ENCODE measurements around the gene ITPR1.
"Not testable (repeated sequence)": the region's sequence is repeated elsewhere in the genome, so short reads cannot be mapped to it uniquely, and the experiment has no call there.

ITPR1 gene

DNA sequence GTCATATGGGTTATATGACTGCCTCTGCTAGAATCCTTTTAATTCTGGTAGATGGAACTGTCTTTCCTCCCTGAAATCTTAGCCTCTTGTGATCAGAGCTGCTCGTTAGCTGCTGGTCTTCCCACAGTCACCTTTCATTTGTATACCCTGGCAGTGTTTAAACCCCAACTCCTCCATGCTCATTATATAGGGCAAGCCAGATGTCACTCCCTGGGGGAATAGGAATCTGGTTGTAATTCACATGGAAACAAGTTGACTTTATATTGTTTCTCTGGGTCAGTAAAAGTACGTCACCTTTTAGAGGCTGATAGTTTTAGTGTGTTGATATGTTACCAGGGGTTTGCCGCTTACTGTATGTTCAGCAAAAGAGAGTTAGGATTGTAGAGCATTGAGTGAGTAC is 103.5 kb downstream of the ITPR1 start:
- DNase-seq (ENCODE audit: low spot score) = no peak

DNA sequence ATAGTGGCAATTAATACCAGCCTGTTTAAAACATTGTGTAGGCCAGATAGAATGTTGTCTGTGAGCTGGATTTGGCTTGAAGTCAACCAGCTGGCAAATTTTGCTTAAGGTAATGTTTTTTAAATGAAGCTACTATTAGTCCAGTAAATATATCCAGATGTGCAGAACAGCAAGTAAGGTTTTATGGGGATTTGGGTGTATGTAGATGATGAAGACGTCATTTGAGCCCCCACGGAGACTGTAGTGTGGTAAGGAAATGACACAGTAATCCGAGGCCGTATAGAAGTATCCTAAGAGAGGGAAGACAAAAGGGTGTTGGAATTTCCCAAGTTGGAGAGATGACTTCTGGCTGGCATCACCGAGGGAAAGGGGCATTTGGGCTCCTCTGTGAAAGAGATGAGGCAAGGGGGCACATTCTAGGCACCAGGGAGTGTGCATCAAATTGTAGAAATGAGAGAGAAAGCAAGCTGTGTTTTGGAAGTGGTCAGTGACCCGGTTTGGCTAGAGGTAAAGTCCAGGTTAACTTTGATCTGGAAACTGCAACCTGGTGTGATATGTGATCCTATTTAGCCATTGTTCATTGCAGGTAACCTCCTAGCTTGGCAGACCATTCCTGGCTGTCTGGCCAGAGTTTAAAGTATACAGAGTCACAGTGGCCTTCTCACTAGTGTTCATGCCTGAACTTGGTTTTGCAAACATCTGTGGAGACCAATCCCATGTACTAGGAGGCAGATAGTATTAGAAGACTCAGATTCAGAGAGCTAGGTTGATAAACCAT is 104.2 kb downstream of the ITPR1 start:
- DNase-seq (ENCODE audit: low spot score) = no peak

DNA sequence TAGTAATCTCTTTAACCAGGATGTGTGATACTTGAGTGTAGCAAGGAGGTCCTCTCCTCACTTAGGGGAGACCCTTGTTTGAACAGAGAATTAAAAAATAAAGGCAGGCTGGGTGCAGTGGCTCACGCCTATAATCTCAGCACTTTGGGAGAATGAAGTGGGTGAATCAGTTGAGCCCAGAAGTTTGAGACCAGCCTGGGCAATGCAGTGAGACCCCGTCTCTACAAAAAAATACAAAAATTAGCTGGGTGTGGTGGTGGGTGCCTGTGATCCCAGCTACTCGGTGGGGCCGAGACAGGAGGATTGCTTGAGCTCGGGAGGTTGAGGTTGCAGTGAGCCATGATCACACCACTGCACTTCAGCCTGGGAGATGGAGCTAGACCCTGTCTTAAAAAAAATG is 105.1 kb downstream of the ITPR1 start:
- DNase-seq (ENCODE audit: low spot score) = not testable (repeated sequence)

GRCh38 chr3:4599612-4600011 is 106.5 kb downstream of the ITPR1 start:
- DNase-seq (ENCODE audit: low spot score) = no peak

- no peak for DNase-seq (ENCODE audit: low spot score)
These were observed 107.3 kb downstream of the ITPR1 start for GRCh38 chr3:4600493-4600892.

- no peak for DNase-seq (ENCODE audit: low spot score)
These were observed 108.7 kb downstream of the ITPR1 start for GRCh38 chr3:4601892-4602291.

- DNase-seq (ENCODE audit: low spot score) = no peak
These were observed 111.5 kb downstream of the ITPR1 start for GRCh38 chr3:4604693-4605092.

- no peak for DNase-seq (ENCODE audit: low spot score)
These were observed 113.8 kb downstream of the ITPR1 start for GRCh38 chr3:4606911-4607310.

GRCh38 chr3:4613366-4613765 is 120.2 kb downstream of the ITPR1 start:
- no peak for DNase-seq (ENCODE audit: low spot score)

DNA sequence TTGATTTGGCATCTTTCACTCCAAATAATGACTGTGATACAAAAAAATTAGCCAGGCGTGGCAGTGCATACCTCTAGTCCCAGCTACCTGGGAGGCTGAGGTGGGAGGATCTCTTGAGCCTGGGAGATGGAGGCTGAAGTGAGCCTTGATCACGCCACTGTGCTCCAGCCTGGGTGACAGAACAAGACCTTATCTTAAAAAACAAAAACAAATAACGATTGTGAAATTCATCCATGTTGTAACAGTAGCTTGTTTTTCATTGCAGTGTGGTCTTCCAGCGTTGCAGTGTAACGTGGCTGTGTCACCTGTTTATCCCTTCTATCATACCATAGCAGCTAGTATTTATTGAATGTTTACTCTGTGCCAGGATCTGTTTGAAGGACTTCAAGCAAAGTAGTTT is 120.9 kb downstream of the ITPR1 start:
- DNase-seq (ENCODE audit: low spot score) = no peak

GRCh38 chr3:4614927-4615326 is 121.8 kb downstream of the ITPR1 start:
- DNase-seq (ENCODE audit: low spot score) = no peak

DNA sequence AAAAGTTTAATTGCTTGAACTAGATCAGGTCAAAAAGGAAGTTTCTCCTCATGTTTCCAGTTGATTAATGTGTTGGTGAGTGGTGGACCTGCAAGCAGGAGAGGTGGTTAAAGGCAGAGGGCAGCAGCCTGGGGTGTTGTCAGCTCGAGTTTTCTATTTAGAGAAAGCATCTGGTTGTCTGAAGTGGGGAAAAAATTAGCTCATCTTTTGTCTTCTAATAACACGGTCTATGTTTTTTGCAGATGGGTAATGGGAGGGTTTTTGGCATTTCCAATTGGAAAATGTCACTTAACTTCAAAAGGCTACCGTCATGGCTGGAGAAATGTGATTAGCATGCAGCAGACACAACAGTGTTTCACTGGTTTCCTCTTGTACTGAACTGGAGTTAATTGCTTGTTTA is 122.6 kb downstream of the ITPR1 start:
- DNase-seq (ENCODE audit: low spot score) = no peak

DNA sequence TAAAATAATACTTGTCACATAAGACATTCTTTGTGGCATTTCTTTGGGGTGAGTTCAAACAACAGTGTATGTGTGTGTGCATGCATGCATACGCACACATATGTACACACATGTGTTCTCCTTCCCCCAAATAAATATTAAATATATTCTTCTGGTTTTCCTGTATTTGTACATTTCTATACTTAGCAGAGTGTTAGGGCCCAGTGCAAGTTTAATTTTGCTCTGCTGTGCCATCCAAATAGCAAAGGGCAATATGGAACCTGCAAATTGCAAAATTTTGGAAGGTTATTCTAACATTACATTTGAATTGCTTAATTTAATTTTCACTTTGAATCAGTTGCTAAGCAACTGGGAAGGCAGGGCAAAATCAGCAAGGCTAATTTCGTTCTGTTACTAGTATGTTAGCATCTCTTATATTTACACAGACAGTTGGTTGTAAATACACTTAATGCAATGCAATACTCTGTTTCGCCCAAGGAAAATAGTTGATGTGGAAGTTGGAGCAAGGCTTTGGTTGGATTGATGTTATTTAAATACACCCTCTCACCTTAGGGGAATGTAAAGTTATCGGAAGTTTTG is 130.4 kb downstream of the ITPR1 start:
- DNase-seq (ENCODE audit: low spot score) = no peak

GRCh38 chr3:4627651-4628375 is 134.7 kb downstream of the ITPR1 start:
- DNase-seq (ENCODE audit: low spot score) = no peak

DNA sequence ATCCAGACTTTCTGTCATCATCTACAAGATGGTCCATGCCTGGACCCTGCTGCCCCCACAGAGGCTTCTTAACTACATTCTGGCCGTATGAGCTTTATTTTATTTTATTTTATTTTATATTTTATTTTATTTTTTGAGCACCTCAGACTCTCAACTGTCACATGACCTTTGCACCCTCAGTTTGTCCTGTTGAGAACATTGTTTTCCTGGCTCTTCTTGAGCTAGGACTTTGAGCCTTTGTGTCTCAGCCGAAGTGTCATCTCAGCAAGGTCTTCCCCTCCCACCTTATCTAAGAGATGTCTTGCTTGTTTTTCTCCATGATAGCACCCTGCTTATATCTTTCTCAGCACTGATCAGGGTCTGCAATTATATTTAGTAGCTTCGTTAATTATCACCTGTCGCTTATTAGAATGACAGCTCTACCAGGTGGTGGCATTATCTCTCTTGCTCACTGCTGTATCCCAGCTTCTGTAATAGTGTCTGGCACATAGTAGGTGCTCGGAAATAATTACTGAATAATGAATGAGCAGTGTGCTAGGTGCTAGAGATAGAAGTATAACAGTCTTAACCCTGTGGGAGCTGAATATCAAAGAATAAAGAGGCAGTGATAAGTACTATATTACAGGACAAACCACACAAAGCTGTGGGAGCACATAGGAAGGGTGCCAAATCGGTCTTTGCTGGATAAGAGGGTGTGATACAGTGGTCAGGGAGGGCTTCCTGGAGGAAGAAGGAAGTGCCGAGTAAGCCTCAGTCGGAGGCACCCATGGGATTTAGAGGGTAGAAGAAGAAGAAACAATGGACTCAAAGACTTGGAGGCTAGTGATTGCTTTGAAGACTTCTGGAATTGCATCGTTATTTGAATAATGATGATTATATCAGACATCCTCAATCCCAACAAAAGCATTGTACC is 136.2 kb downstream of the ITPR1 start:
- no peak for DNase-seq (ENCODE audit: low spot score)

DNA sequence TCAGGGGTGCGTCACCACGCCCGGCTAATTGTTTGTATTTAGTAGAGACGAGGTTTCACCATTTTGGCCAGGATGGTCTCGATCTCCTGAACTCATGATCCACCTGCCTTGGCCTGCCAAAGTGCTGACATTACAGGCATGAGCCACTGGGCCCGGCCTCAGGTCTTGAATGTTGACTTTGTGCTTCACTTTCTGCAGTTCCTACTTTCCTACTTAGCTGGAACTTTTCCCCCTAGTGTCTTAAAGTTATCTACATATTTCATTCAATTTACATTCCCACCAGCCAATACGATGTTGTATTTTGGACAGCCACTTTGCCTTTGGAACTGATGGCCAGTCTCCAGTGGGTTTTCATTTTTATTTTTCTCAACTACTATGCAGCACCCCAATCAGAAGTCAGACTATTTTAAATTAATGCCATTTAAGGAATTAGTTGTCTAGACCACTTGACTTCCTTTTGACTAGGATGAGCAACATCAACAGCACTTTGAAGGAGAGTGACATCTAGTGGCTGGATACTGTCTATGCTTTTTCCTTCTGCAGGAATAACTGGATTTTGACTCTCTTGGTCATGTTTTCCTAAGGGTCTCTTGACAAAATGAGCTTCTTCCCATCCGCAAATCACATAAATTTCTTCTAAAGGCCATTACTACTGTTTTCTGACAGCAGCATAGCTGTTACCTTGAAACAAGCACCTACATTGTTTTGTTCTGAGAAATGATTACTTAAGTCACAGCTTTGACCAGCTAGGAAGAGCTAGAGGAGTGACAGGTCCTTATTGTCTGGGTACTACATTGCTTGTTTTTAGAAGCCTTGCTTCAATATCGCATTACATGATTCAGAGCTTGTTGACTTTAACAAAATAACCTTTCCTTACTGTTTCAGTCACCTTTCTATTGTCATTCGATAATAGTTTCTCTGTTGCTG is 140.2 kb downstream of the ITPR1 start:
- peak; percentile 70 for DNase-seq (ENCODE audit: low spot score)

DNA sequence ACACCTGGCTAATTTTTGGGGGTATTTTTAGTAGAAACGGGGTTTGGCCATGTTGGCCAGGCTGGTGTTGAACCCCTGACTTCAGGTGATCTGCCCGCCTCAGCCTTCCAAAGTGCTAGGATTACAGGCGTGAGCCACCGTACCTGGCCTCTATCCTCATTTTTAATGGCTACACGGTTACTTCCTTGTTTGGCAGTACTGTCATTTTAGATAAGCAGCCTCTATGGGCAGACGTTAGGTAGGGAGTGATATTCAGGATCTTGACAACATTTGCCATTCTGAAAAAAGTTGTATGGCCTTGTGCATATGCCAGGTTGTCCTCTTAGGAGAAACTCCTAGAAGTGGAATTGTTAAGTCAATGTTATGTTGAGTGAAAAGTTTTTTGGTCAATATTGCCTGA is 141.7 kb downstream of the ITPR1 start:
- DNase-seq (ENCODE audit: low spot score) = no peak

GRCh38 chr3:4637265-4637664 is 144.1 kb downstream of the ITPR1 start:
- DNase-seq (ENCODE audit: low spot score) = no peak

DNA sequence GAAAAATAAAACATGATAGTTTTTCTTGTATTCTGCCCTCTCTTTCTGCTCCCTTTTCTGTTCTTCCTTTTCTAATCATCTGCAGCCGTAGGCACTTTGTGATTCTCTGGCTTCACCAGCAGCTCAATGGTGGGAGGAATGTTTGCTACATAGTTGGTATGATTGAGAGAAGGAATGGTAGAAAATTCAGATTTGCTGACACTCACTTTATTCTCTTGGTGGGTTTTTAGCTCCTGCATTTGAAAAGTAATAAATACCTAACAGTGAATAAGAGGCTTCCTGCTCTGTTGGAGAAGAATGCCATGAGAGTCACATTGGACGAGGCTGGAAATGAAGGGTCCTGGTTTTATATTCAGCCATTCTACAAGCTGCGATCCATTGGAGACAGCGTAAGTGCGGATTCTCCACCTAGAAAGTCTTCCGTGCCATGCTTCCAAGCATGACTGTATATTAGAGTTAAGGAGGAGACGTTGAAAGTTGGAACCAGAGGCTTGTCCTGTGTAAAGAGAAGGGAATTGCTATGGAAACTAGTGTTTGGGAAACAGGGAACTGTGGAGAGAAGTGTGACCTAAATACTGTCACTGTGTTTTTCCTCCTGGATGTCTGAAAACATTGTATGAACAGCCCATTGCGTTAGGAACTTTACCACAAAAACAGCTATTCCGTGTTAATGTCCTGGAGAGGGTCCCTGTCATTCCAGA is 148.9 kb downstream of the ITPR1 start:
- DNase-seq (ENCODE audit: low spot score) = no peak

GRCh38 chr3:4642611-4643010 is 149.5 kb downstream of the ITPR1 start:
- DNase-seq (ENCODE audit: low spot score) = no peak

Data from NAMALWA (cell line).